B cell (primary cell): Measurements from ENCODE around the gene LENG8. TPM values are rescaled to one million over a fixed set of nuclear protein-coding genes. Genes with fewer than 3 reads are reported as not detected.

Experiments
- ATAC-seq: fragments of 200-7000 bp; cut with Tn5 transposase; one replicate; pipeline ENCODE4 v1.10.0; 2021; ENCODE audit warnings: low read depth, mild to moderate bottlenecking, moderate number of reproducible peaks, moderate library complexity
- CTCF ChIA-PET: fragments of 350-600 bp; sonication (Branson Sonifier 250); formaldehyde crosslinking; loops from one replicate; lab custom pipeline; 2021; ENCODE audit warnings: antibody characterized with exemption, inconsistent platforms; lab: Charles Lee
- POLR2A ChIA-PET: fragments of 350-600 bp; sonication (Branson Sonifier 250); formaldehyde crosslinking; loops from one replicate; lab custom pipeline; 2021; ENCODE audit warnings: antibody characterized with exemption; lab: Charles Lee
- DNase-seq: peaks from one replicate; pipeline ENCODE4 v3.0.0; 2013
- H2AFZ ChIP-seq: 2 replicates; pipeline ENCODE4 v1.6.1; 2012; ENCODE audit warnings: mild to moderate bottlenecking, low read depth, low read length; ENCODE audit not compliant: insufficient read depth, poor library complexity, severe bottlenecking
- H3K27ac ChIP-seq, 2 donors: 1 replicate in 1 of 2; 2 replicates in 1 of 2; pipeline ENCODE4 v1.5.1; 2012 to 2013; ENCODE audit warnings: low read length in 2 of 2, mild to moderate bottlenecking in 2 of 2, moderate library complexity in 1 of 2
- H3K27me3 ChIP-seq, 4 experiments: fragments of 200-600 bp in 1 of 4; sonication (generic) in 1 of 4; replicated peaks in 1 of 4; 1 replicate in 2 of 4; 2 replicates in 2 of 4; pipeline versions ENCODE4 v1.6.1 to v1.7.0; 2013 to 2016; ENCODE audit warnings: low read length in 3 of 4, mild to moderate bottlenecking in 2 of 4, mixed read lengths in 1 of 4, moderate library complexity in 1 of 4; ENCODE audit not compliant: insufficient read depth in 4 of 4, control insufficient read depth in 3 of 4; ENCODE audit errors: control extremely low read depth in 1 of 4
- H3K36me3 ChIP-seq, 2 experiments: replicated peaks in 1 of 2; 1 replicate in 1 of 2; 2 replicates in 1 of 2; pipeline versions ENCODE4 v1.6.1 to v1.7.1; 2013; ENCODE audit warnings: low read length in 1 of 2; ENCODE audit not compliant: insufficient read depth in 2 of 2, control insufficient read depth in 1 of 2; ENCODE audit errors: control extremely low read depth in 1 of 2, extremely low read depth in 1 of 2
- H3K4me1 ChIP-seq, 2 donors: fragments of 200-600 bp in 1 of 2; sonication (generic) in 1 of 2; 1 replicate in 1 of 2; 2 replicates in 1 of 2; pipeline versions ENCODE4 v1.5.1 to v1.6.1; 2013 to 2017; ENCODE audit warnings: low read length in 2 of 2; ENCODE audit not compliant: control insufficient read depth in 2 of 2, insufficient read depth in 2 of 2
- H3K4me2 ChIP-seq: replicated peaks from 2 replicates; pipeline ENCODE3; 2012; ENCODE audit warnings: mild to moderate bottlenecking, low read depth, low read length; ENCODE audit not compliant: poor library complexity, severe bottlenecking
- H3K4me3 ChIP-seq, 5 experiments: fragments of 200-600 bp in 1 of 5; sonication (generic) in 1 of 5; 1 replicate in 3 of 5; 2 replicates in 2 of 5; pipeline versions ENCODE4 v1.5.1 to v1.7.0; 2011 to 2016; ENCODE audit warnings: low read length in 4 of 5, mild to moderate bottlenecking in 4 of 5, low read depth in 2 of 5, control low read depth in 1 of 5, moderate library complexity in 1 of 5; ENCODE audit not compliant: insufficient read depth in 1 of 5; ENCODE audit errors: control extremely low read depth in 1 of 5, extremely low read depth in 1 of 5
- H3K79me2 ChIP-seq: fragments of 200-600 bp; sonication (generic); one replicate; pipeline ENCODE4 v1.6.0; 2016; ENCODE audit warnings: low read length; ENCODE audit not compliant: control insufficient read depth, insufficient read depth
- H3K9ac ChIP-seq: fragments of 200-600 bp; sonication (generic); 2 replicates; pipeline ENCODE4 v1.6.1; 2017; ENCODE audit warnings: mild to moderate bottlenecking, low read length, moderate library complexity
- H3K9me3 ChIP-seq, 3 donors: one replicate each; pipeline versions ENCODE4 v1.6.1 to v1.7.1; 2013; ENCODE audit warnings: low read length in 2 of 3; ENCODE audit not compliant: control insufficient read depth in 2 of 3, insufficient read depth in 1 of 3; ENCODE audit errors: control extremely low read depth in 1 of 3
- H4K20me1 ChIP-seq: 2 replicates; pipeline ENCODE4 v1.6.0; 2012; ENCODE audit warnings: mild to moderate bottlenecking, low read length; ENCODE audit not compliant: insufficient read depth, control insufficient read depth, poor library complexity, severe bottlenecking
- H3K27ac Mint-ChIP-seq: one replicate; pipeline ENCODE4 v1.8.0; 2021; ENCODE audit warnings: mixed read lengths
- H3K27me3 Mint-ChIP-seq: one replicate; pipeline ENCODE4 v1.8.0; 2021; ENCODE audit warnings: mixed read lengths
- H3K4me1 Mint-ChIP-seq: one replicate; pipeline ENCODE4 v1.8.0; 2021; ENCODE audit warnings: mixed read lengths
- H3K4me3 Mint-ChIP-seq: one replicate; pipeline ENCODE4 v1.8.0; 2021; ENCODE audit warnings: mixed read lengths
- H3K9me3 Mint-ChIP-seq: one replicate; pipeline ENCODE4 v1.8.0; 2022; ENCODE audit warnings: mixed read lengths; ENCODE audit not compliant: insufficient read depth
- CTCF ChIP-seq: fragments of 200-600 bp; IDR thresholded peaks from one replicate; pipeline ENCODE4 v1.8.0; 2022; ENCODE audit warnings: antibody characterized with exemption, mild to moderate bottlenecking
- EZH2 ChIP-seq: IDR thresholded peaks from 2 replicates; pipeline ENCODE4 v1.6.1; 2012; ENCODE audit warnings: borderline replicate concordance, low read depth, mild to moderate bottlenecking, moderate library complexity, low read length; ENCODE audit not compliant: insufficient read depth, poor library complexity, severe bottlenecking
- WGBS: methylation state at CpG from one replicate; pipeline ENCODE4 v1.1.5; 2013; ENCODE audit warnings: missing lambda C conversion rate; ENCODE audit not compliant: insufficient coverage; 5-methylcytosine and 5-hydroxymethylcytosine counted together
- intact Hi-C: fragments of 100-400 bp; cut with micrococcal nuclease; formaldehyde crosslinking; loops from one replicate; pipeline ENCODE4 v1.10.0; 2022
- polyA plus RNA-seq: library from polyadenylated mRNA; depleted of rRNA; stranded (reverse); fragments of >200 nt; gene quantifications from 2 replicates; pipeline ENCODE4 v1.2.3, GENCODE V29; 2012
- total RNA-seq, 2 donors: library from RNA; stranded (reverse); fragments of 120-200 nt in 1 of 2; gene quantifications; 1 replicate in 1 of 2; 2 replicates in 1 of 2; pipeline versions ENCODE4 v1.2.3 to v1.2.4, GENCODE V29; 2013 to 2022

LENG8 gene
- total and polyA plus RNA-seq, 2 donors (not counting 1 experiment from before 2014, with no cell fraction given) = 687 to 753 TPM

DNA sequence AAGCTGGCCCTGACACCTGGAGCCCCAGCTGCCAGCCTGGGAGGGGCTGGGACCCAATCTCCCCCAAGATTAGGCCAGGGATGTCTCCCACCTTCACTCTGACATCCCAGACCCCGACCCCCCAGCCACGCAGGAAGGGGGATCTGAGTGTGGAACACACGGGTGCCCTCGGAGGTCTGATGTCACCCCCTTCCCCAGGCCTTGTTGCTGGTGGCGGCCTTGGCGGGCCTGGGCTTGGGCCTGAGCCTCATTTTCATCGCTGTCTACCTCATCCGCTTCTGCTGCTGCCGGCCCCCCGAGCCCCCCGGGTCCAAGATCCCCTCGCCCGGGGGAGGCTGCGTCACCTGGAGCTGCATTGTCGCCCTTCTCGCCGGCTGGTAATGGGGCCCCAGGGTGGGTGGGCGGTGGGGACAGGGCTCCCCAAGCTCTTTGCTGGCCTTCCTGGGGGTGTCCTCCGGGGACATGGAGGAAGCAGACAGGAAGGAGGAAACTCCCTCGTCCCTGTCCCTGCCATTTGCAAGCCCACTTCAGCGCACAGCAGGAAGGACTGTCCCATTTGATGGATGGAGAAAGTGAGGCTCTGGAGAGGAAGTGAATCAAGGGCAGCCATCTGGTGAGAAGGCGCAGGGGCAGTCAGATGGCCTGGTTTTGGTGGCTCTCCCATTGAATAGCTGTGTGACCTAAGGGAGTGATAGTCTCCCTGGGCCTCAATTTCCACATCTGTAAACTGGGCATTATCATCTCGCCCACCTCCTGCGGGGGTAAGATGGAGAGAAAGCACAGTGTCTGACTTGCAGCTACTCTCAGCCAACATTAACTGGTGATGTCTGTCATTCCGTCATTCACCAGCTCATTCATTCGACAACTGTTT, 29.8 kb upstream of the LENG8 start:
- no peak overlapping the region for H2AFZ ChIP-seq
- Mint-ChIP-seq H3K27ac (no peak overlapping the region), H3K27me3 (peaks cover 44% of the 10 kb centered on the region), H3K4me1 (peaks cover 12% of the 10 kb centered on the region), H3K4me3 (no peak overlapping the region), H3K9me3 (no peaks in the 10 kb centered on the region)
- intact Hi-C loops = loop anchor here (1.0 kb wide), 1 partner anchor 45 kb away; no protein-coding TSS in a partner anchor
- TF ChIP-seq CTCF (no peak), EZH2 (no peak)
- H3K27me3 ChIP-seq = peaks cover 0 to 56% (median 27%) of the 10 kb centered on the region in 4 experiments
- H3K4me1 ChIP-seq = peaks cover 14 to 33% of the 10 kb centered on the region in 2 donors
- 92% methylated on average over 22 of the region's 26 CpGs for WGBS
- ATAC-seq (no peak), DNase-seq (no peak)
- CTCF ChIA-PET = interaction anchor here (0.6 to 2.2 kb wide), 2 partner anchors 12 to 20 kb away, joined by 3 to 5 read pairs; no protein-coding TSS in a partner anchor
- H3K9ac ChIP-seq = no peak overlapping the region
- peaks cover 0 to 17% (median 0%) of the 10 kb centered on the region in 3 donors for H3K9me3 ChIP-seq
- H3K36me3 ChIP-seq = no peaks in the 10 kb centered on the region
- no peak overlapping the region for H3K27ac ChIP-seq
- H3K4me3 ChIP-seq = no peak overlapping the region
- H3K4me2 ChIP-seq = no peak overlapping the region
- POLR2A ChIA-PET = no interaction called here
- H4K20me1 ChIP-seq = no peaks in the 10 kb centered on the region
- H3K79me2 ChIP-seq = no peaks in the 10 kb centered on the region

- ATAC-seq (no peak), DNase-seq (no peak)
- TF ChIP-seq EZH2 (no peak), CTCF (no peak)
- H3K9me3 ChIP-seq = peaks cover 0 to 16% (median 0%) of the 10 kb centered on the region in 3 donors
- H3K27ac ChIP-seq = no peak overlapping the region
- WGBS = 79% methylated on average over 8 of the region's 10 CpGs
- no peak overlapping the region for H3K4me2 ChIP-seq
- peaks cover 0 to 52% (median 19%) of the 10 kb centered on the region in 4 experiments for H3K27me3 ChIP-seq
- Mint-ChIP-seq H3K4me3 (no peak overlapping the region), H3K9me3 (no peaks in the 10 kb centered on the region), H3K27me3 (peaks cover 38% of the 10 kb centered on the region), H3K4me1 (peaks cover 12% of the 10 kb centered on the region), H3K27ac (no peak overlapping the region)
- intact Hi-C loops = no loop called here
- H2AFZ ChIP-seq = no peak overlapping the region
- H3K36me3 ChIP-seq = no peaks in the 10 kb centered on the region
- CTCF ChIA-PET = interaction anchor here (0.6 to 2.2 kb wide), 2 partner anchors 19 to 40 kb away, joined by 3 to 5 read pairs; no protein-coding TSS in a partner anchor
- no peak overlapping the region for H3K9ac ChIP-seq
- no peak overlapping the region for H3K4me3 ChIP-seq
- POLR2A ChIA-PET = no interaction called here
- no peaks in the 10 kb centered on the region for H4K20me1 ChIP-seq
- no peaks in the 10 kb centered on the region for H3K79me2 ChIP-seq
- peaks cover 14 to 28% of the 10 kb centered on the region in 2 donors for H3K4me1 ChIP-seq
These were observed 29.0 kb upstream of the LENG8 start for GRCh38 chr19:54420068-54420382.
